ENCODE measurements around the gene MBD3L3.
"Not testable (repeated sequence)": the region's sequence is repeated elsewhere in the genome, so short reads cannot be mapped to it uniquely, and the experiment has no call there.

MBD3L3 gene

GRCh38 chr19:7063764-7064418 lies 5.4 kb upstream of the MBD3L3 start:
- DNase-seq (ENCODE audit: low read depth, low spot score), result no peak

GRCh38 chr19:7063339-7063738 lies 4.9 kb upstream of the MBD3L3 start:
- DNase-seq (ENCODE audit: low read depth, low spot score), result no peak

GRCh38 chr19:7059977-7060376 lies 1.5 kb upstream of the MBD3L3 start:
- not testable (repeated sequence) for DNase-seq (ENCODE audit: low read depth, low spot score)

GRCh38 chr19:7056371-7056770 lies 2.1 kb downstream of the MBD3L3 start:
- DNase-seq (ENCODE audit: low read depth, low spot score), result not testable (repeated sequence)

- not testable (repeated sequence) for DNase-seq (ENCODE audit: low read depth, low spot score)
Measured at GRCh38 chr19:7055679-7056078, 2.8 kb downstream of the MBD3L3 start.

GRCh38 chr19:7054635-7055368 lies 3.7 kb downstream of the MBD3L3 start:
- DNase-seq (ENCODE audit: low read depth, low spot score), result not testable (repeated sequence)

GRCh38 chr19:7052896-7053295 lies 5.6 kb downstream of the MBD3L3 start:
- DNase-seq (ENCODE audit: low read depth, low spot score), result not testable (repeated sequence)

GRCh38 chr19:7051421-7051820 lies 7.1 kb downstream of the MBD3L3 start:
- DNase-seq (ENCODE audit: low read depth, low spot score), result not testable (repeated sequence)

- not testable (repeated sequence) for DNase-seq (ENCODE audit: low read depth, low spot score)
Measured at GRCh38 chr19:7049021-7049420, 9.5 kb downstream of the MBD3L3 start, which contains the start of gene MBD3L2. MBD3L2 (plus strand) TSS chr19:7049321; CDS start chr19:7049374, 53 bp downstream.

GRCh38 chr19:7041563-7041962 lies 16.9 kb downstream of the MBD3L3 start:
- DNase-seq (ENCODE audit: low read depth, low spot score), result not testable (repeated sequence)

GRCh38 chr19:7040079-7040478 lies 18.4 kb downstream of the MBD3L3 start, which contains the start of gene MBD3L4:
MBD3L4 (minus strand) TSS chr19:7040179; CDS start chr19:7040144, 35 bp downstream.
- DNase-seq (ENCODE audit: low read depth, low spot score), result not testable (repeated sequence)

GRCh38 chr19:7030278-7030677 lies 28.2 kb downstream of the MBD3L3 start, which contains the start of gene MBD3L5:
MBD3L5 (plus strand) TSS chr19:7030578; CDS start chr19:7030612, 34 bp downstream.
- DNase-seq (ENCODE audit: low read depth, low spot score), result not testable (repeated sequence)

- not testable (repeated sequence) for DNase-seq (ENCODE audit: low read depth, low spot score)
Measured at GRCh38 chr19:7028790-7029189, 29.7 kb downstream of the MBD3L3 start.

GRCh38 chr19:7021331-7021730 lies 37.1 kb downstream of the MBD3L3 start, which contains the start of gene MBD3L2B:
MBD3L2B (minus strand) TSS chr19:7021431; CDS start chr19:7021397, 34 bp downstream.
- not testable (repeated sequence) for DNase-seq (ENCODE audit: low read depth, low spot score)

GRCh38 chr19:7018828-7019227 lies 39.6 kb downstream of the MBD3L3 start:
- no peak for DNase-seq (ENCODE audit: low read depth, low spot score)

GRCh38 chr19:7013678-7014077 lies 44.8 kb downstream of the MBD3L3 start:
- DNase-seq (ENCODE audit: low read depth, low spot score), result no peak

GRCh38 chr19:7010722-7011593 lies 47.5 kb downstream of the MBD3L3 start:
- no peak for DNase-seq (ENCODE audit: low read depth, low spot score)

- DNase-seq (ENCODE audit: low read depth, low spot score), result no peak
Measured at GRCh38 chr19:7007859-7008258, 50.6 kb downstream of the MBD3L3 start.

All from iPS DF 19.7 (cell line).